Measurements from ENCODE around the gene EVPL. TPM values are rescaled to one million over a fixed set of nuclear protein-coding genes. Genes with fewer than 3 reads are reported as not detected.

The EVPL gene
- total and polyA plus RNA-seq, 2 of the 13 experiments (the other 11 are each of a cell fraction or from before 2014, with no cell fraction given), result 2.1 to 8.2 TPM

- TF ChIP-seq ZHX2 (IDR thresholded peaks at IDR 0.05; ENCODE audit: low read depth), result no peak
- no peak for TF ChIP-seq ZHX2 (CRISPR knock-in tag; IDR thresholded peaks at IDR 0.05; ENCODE audit: borderline replicate concordance)
- TF ChIP-seq IRF9 (CRISPR knock-in tag; IDR thresholded peaks at IDR 0.05; ENCODE audit: borderline replicate concordance), result no peak
- no peak for TF ChIP-seq ZNF800 (CRISPR knock-in tag; IDR thresholded peaks at IDR 0.05)
- TF ChIP-seq ARID5B (CRISPR knock-in tag; IDR thresholded peaks at IDR 0.05), result peak; percentile 30; the same call in 1 of the 2 replicates
- peak; percentile 22; the same call in 1 of the 2 replicates for TF ChIP-seq MED1 (CRISPR knock-in tag; IDR thresholded peaks at IDR 0.05)
- 0 out of 2 replicates have a peak, but pooled peaks have one; percentile 12 for TF ChIP-seq NR2F2 (IDR thresholded peaks at IDR 0.05; ENCODE audit: borderline replicate concordance, low read depth)
- TF ChIP-seq POLR2A (IDR thresholded peaks at IDR 0.05; ENCODE audit: insufficient read depth in 1 of 2, low read depth in 2 of 2, low read length in 2 of 2), result no peak
- no peak for TF ChIP-seq ZNF251 (CRISPR knock-in tag; IDR thresholded peaks at IDR 0.05)
- TF ChIP-seq TGIF2 (CRISPR knock-in tag; IDR thresholded peaks at IDR 0.05), result no peak
- no peak for TF ChIP-seq SOX13 (IDR thresholded peaks at IDR 0.05)
- TF ChIP-seq SOX13 (CRISPR knock-in tag; conservative IDR thresholded peaks at IDR 0.05 in 1 of 2, IDR thresholded peaks at IDR 0.05 in 1 of 2), result 0 out of 4 replicates have a peak, but pooled peaks of 1 of the 2 experiments have one; percentile 34
- no peak for TF ChIP-seq ZFP90 (CRISPR knock-in tag; IDR thresholded peaks at IDR 0.05; ENCODE audit: borderline replicate concordance)
- no peak for TF ChIP-seq PTBP1 (IDR thresholded peaks at IDR 0.05; ENCODE audit: low read depth, low read length, poor library complexity, severe bottlenecking)
- no peak for TF ChIP-seq ZNF746 (CRISPR knock-in tag; IDR thresholded peaks at IDR 0.05)
- no peak for TF ChIP-seq MLLT10 (CRISPR knock-in tag; IDR thresholded peaks at IDR 0.05)
- no peak for TF ChIP-seq XBP1 (CRISPR knock-in tag; IDR thresholded peaks at IDR 0.05)
- TF ChIP-seq SIN3A (IDR thresholded peaks at IDR 0.05; ENCODE audit: borderline replicate concordance, low read depth, low read length), result no peak
Observed at GRCh38 chr17:75995385-75995925, 31.7 kb downstream of the EVPL start (continued).

Data from HepG2 (cell line).